GM10248 (cell line): ENCODE measurements around the gene ACMSD.

Source experiments
- CTCF ChIA-PET: fragments of 300-600 bp; sonication (Branson Sonifier 250); formaldehyde crosslinking; extraction: SDS; loops from one replicate; lab custom pipeline; 2021; ENCODE audit warnings: antibody characterized with exemption; lab: Yijun Ruan, JAX
- POLR2A ChIA-PET: fragments of 350-650 bp; sonication (Branson Sonifier 250); formaldehyde crosslinking; extraction: SDS; loops from one replicate; lab custom pipeline; 2020; ENCODE audit warnings: antibody characterized with exemption; lab: Yijun Ruan, JAX
- DNase-seq: peaks from one replicate; pipeline ENCODE4 v3.0.0; 2012; ENCODE audit errors: extremely low spot score
- TF ChIP-seq, protein P1 (sequence below): IDR thresholded peaks from 2 replicates; pipeline ENCODE4 v1.5.1; 2012; ENCODE audit warnings: mild to moderate bottlenecking, low read depth; ENCODE audit errors: extremely low read depth, missing control alignments, control extremely low read depth

Gene ACMSD

DNA sequence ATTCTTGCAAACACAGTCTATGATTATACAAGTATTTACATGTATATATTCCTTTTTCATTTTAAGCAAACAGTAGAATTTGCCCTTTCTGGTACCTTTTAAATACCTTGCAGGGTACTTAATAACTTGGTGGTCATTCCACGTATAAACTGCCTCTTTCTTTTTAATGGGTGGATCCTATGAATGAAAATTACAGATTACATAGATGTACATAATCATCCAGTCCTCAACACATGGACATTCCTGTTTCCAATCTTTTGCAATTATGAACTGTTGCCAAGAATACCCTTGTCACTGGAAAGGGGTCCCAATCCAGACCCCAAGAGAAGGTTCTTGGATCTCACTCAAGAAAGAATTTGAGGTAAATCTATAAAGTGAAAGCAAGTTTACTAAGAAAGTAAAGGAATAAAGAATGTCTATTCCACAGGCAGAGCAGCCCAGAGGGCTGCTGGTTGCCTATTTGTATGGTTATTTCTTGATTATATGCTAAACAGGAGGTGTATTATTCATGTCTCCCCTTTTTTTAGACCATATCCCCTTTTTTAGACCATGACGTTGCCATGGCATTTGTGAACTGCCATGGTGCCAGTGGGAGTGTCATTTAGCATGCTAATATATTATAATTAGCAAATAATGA is 72.5 kb downstream of the ACMSD start:
- CTCF ChIA-PET: no interaction called here
- no peak for DNase-seq
- POLR2A ChIA-PET: no interaction called here
- TF ChIP-seq, protein P1, sequence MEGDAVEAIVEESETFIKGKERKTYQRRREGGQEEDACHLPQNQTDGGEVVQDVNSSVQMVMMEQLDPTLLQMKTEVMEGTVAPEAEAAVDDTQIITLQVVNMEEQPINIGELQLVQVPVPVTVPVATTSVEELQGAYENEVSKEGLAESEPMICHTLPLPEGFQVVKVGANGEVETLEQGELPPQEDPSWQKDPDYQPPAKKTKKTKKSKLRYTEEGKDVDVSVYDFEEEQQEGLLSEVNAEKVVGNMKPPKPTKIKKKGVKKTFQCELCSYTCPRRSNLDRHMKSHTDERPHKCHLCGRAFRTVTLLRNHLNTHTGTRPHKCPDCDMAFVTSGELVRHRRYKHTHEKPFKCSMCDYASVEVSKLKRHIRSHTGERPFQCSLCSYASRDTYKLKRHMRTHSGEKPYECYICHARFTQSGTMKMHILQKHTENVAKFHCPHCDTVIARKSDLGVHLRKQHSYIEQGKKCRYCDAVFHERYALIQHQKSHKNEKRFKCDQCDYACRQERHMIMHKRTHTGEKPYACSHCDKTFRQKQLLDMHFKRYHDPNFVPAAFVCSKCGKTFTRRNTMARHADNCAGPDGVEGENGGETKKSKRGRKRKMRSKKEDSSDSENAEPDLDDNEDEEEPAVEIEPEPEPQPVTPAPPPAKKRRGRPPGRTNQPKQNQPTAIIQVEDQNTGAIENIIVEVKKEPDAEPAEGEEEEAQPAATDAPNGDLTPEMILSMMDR: no peak

DNA sequence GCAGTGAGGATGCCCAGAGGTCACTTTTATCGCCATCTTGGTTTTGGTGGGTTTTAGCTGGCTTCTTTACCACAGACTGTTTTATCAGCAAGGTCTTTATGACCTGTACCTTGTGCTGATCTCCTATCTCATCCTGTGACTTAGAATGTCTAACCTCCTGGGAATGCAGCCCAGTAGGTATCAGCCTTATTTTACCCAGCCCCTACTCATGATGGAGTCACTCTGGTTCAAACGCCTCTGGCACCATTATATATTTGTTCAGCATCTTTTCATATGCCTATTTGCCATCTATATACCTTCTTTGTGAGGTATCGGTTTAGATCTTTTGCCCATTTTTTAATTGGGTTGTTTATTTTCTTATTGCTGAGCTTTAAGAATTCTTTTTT is 73.0 kb downstream of the ACMSD start:
- POLR2A ChIA-PET: no interaction called here
- CTCF ChIA-PET: no interaction called here
- no peak for DNase-seq
- TF ChIP-seq, protein P1: no peak

DNA sequence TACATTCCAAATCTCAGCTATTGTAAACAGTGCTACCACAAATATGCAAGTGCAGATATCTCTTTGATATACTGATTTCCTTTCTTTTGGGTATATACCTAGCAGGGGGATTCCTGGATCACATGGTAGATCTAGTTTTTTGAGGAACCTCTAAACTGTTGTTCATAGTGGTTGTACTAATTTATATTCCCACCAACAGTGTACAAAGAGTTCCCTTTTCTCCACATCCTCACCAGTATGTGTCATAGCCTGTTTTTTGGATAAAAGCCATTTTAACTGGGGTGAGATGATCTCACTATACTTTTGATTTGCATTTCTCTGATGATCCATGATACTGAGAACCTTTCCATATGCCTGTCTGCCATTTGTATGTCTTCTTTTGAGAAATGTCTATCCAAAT is 73.9 kb downstream of the ACMSD start:
- TF ChIP-seq, protein P1: no peak
- ChIA-PET POLR2A (no interaction called here), CTCF (no interaction called here)
- no peak for DNase-seq

DNA sequence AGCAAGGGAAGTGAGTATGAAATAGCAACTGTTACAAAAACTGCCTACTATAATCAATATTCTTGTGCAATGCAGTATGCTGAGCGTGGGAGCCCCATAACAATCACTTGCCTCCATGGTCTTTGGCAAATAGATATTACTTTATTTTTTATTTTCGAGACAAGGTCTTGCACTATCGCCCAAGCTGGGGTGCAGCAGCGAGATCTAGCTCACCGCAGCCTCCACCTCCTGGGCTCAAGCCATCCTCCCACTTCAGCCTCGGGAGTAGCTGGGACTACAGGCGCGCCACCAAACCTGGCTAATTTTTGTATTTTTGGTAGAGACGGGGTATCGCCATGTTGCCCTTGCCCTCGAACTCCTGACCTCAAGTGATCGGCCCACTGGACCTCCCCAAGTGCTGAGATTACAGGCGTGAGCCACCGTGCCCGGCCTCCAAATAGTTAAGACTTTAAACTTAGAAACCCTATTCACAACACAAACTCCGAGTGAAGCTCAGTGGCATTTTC is 79.0 kb downstream of the ACMSD start:
- no peak for DNase-seq
- ChIA-PET CTCF (interaction anchor here (0.7 to 2.5 kb wide), 9 partner anchors 14 to 799 kb away, joined by 3 to 6 read pairs (median 4); no protein-coding TSS in a partner anchor), POLR2A (no interaction called here)
- TF ChIP-seq, protein P1: no peak

DNA sequence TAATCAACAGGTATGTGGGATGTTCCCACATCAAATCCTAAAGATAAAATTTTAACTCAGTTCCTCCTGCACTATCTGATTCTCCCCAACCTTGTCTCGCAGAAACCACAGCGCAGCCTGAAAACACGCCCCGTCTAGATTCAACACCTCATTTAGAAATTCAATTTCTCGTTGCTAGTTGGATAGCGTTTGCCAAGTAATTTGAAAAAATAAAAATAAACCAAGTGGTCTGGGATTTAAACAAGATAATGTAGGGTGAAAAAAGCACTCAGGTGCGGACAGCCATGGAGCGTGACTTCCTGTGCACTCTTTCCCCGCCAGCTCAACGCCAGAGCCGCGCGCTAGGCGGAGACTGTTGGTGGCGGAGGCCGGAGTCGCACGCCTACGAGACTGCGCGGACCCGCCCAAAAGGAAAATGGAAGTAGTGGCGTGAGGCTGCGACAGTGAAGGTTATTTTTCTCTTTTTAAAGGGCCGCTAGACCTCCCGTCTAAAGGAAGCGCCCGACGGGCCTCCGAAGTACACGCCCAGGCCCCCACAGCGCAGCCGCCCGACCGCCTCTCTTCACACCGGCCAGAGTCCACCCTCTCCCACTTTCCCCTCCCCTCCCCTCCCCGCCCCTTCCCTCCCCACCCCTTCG is 79.6 kb downstream of the ACMSD start:
- TF ChIP-seq, protein P1: no peak
- POLR2A ChIA-PET: no interaction called here
- CTCF ChIA-PET: interaction anchor here (0.7 to 2.5 kb wide), 10 partner anchors 13 to 799 kb away, joined by 3 to 6 read pairs (median 4); no protein-coding TSS in a partner anchor
- DNase-seq: no peak

DNA sequence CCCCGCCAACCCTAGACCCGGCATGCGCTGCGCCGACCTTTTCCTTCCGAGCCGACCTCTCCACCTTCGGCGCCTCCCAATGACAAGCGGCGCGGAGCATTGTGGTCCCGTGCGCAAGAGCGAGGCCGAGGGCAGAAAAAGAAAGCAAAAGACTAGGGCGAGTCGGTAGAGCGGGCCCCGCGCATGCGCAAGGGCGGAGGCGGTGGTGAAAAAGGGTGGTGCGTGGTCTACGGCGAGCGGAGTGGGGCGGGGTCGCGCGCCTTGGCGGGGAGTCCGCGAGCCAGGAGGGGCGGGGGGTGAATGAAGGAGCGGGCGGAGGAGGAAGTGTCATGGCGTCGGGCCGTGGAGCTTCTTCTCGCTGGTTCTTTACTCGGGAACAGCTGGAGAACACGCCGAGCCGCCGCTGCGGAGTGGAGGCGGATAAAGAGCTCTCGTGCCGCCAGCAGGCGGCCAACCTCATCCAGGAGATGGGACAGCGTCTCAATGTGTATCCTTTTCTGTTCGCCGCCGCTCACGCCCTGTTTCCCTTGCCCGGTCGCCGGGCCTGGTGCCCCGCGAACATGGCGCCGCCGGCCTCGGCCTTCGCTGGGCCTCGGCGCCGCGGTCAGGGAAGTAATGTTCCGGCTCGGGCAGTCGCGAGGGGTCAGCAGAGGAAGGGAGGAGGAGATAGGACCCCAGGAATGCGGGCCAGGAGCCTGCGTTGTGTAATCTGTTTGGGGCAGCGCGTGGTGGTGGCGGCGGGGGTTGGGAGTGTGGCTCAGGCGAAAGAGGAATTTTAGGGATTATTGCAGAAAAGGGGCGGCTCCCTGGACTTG is 80.3 kb downstream of the ACMSD start, which contains the start of gene CCNT2:
CCNT2 (plus strand) TSS at position 297 of the 815 bp plus-strand sequence; CDS start at position 330, 33 bp downstream.
- ChIA-PET CTCF (interaction anchor here (1.0 to 2.5 kb wide), 2 partner anchors 32 to 483 kb away, joined by 3 to 5 read pairs; no protein-coding TSS in a partner anchor), POLR2A (no interaction called here)
- TF ChIP-seq, protein P1: no peak
- DNase-seq: peak; percentile 98
